K562 (cell line): ENCODE results near the gene SPRR2G. TPM values are rescaled to one million over a fixed set of nuclear protein-coding genes. Genes with fewer than 3 reads are reported as not detected.
A peak's percentile ranks its signal among the peaks of the same experiment; 100 is the strongest.

Source experiments
- ATAC-seq: fragments of 200-7000 bp; cut with Tn5 transposase; 3 replicates; pipeline ENCODE4 v1.9.1; 2020; ENCODE audit warnings: moderate library complexity
- BruUV-seq: library from RNA; stranded (reverse); fragments of 400-500 nt; replicated peaks from 2 replicates; lab custom pipeline; 2021; lab: Mats Ljungman, UMichigan
- CTCF ChIA-PET: fragments of 300-600 bp; formaldehyde crosslinking; extraction: SDS; loops from one replicate; lab custom pipeline; 2021; ENCODE audit warnings: low intra/inter-chr PET ratio; lab: Yijun Ruan, JAX
- POLR2A ChIA-PET: fragments of 300-600, 350-650 bp; sonication (Branson Sonifier 250); formaldehyde crosslinking; extraction: SDS; loops from one replicate; lab custom pipeline; 2021; ENCODE audit warnings: antibody characterized with exemption, inconsistent platforms; lab: Yijun Ruan, JAX
- DNase-seq, 4 experiments: peaks; one replicate each; pipeline versions ENCODE4 v3.0.0 to v3.0.0-alpha.2; 2011 to 2018; ENCODE audit warnings: low spot score in 3 of 4, mixed read lengths in 3 of 4; ENCODE audit errors: extremely low read depth in 1 of 4
- FAIRE-seq: peaks from 2 replicates; lab custom pipeline; 2011; peaks lifted over from hg19 to GRCh38; lab: Jason Lieb, UNC
- H2AFZ ChIP-seq: 2 replicates; pipeline ENCODE4 v1.6.0; 2011; ENCODE audit warnings: low read depth, low read length, control low read depth, inconsistent platforms
- H3K27ac ChIP-seq: fragments of 200-600 bp; 3 replicates; pipeline ENCODE4 v1.8.0; 2011; ENCODE audit warnings: low read depth, mild to moderate bottlenecking, control low read depth, inconsistent platforms, low read length, moderate library complexity, mixed read lengths; ENCODE audit errors: extremely low read depth
- H3K27me3 ChIP-seq, 2 experiments: fragments of 300-600 bp in 1 of 2; 2 replicates in 1 of 2; 3 replicates in 1 of 2; pipeline versions ENCODE4 v1.6.0 to v1.8.0; 2011; ENCODE audit warnings: inconsistent platforms in 2 of 2, low read length in 2 of 2, mild to moderate bottlenecking in 1 of 2, mixed read lengths in 1 of 2, moderate library complexity in 1 of 2; ENCODE audit not compliant: control insufficient read depth in 2 of 2, insufficient read depth in 2 of 2
- H3K36me3 ChIP-seq: fragments of 300-600 bp; 3 replicates; pipeline ENCODE4 v1.8.0; 2011; ENCODE audit warnings: mild to moderate bottlenecking, low read length, inconsistent platforms; ENCODE audit not compliant: control insufficient read depth, insufficient read depth
- H3K4me1 ChIP-seq, 2 experiments: fragments of 200-600 bp in 1 of 2; replicated peaks in 1 of 2; 2 replicates in 1 of 2; 3 replicates in 1 of 2; pipeline versions ENCODE4 v1.5.1 to v1.8.0; 2011; ENCODE audit warnings: inconsistent platforms in 2 of 2, low read length in 2 of 2, mild to moderate bottlenecking in 1 of 2, mixed read lengths in 1 of 2, moderate library complexity in 1 of 2; ENCODE audit not compliant: control insufficient read depth in 2 of 2, insufficient read depth in 2 of 2
- H3K4me2 ChIP-seq: 2 replicates; pipeline ENCODE4 v1.6.1; 2011; ENCODE audit warnings: low read length, control low read depth, inconsistent platforms, mixed read lengths; ENCODE audit not compliant: insufficient read depth
- H3K4me3 ChIP-seq: fragments of 200-600 bp; sonication (generic), shearing (Covaris generic); 2 replicates; pipeline ENCODE4 v1.5.1; 2016; ENCODE audit warnings: control low read depth, inconsistent platforms
- H3K79me2 ChIP-seq: fragments of 200-600 bp; 3 replicates; pipeline ENCODE4 v1.8.0; 2011; ENCODE audit warnings: low read length, inconsistent platforms; ENCODE audit not compliant: control insufficient read depth, insufficient read depth
- H3K9ac ChIP-seq, 2 experiments: 2 replicates each; pipeline versions ENCODE4 v1.6.0 to v1.6.1; 2011; ENCODE audit warnings: low read depth in 2 of 2, low read length in 2 of 2, control low read depth in 1 of 2, inconsistent platforms in 1 of 2, mild to moderate bottlenecking in 1 of 2, mixed read lengths in 1 of 2; ENCODE audit not compliant: insufficient read depth in 1 of 2
- H3K9me1 ChIP-seq: one replicate; pipeline ENCODE4 v1.6.0; 2011; ENCODE audit warnings: inconsistent platforms, mild to moderate bottlenecking, low read length, moderate library complexity; ENCODE audit not compliant: control insufficient read depth, insufficient read depth
- H3K9me3 ChIP-seq: replicated peaks from 2 replicates; pipeline ENCODE4 v1.5.1; 2011; ENCODE audit warnings: low read depth, low read length, inconsistent platforms; ENCODE audit not compliant: control insufficient read depth, insufficient read depth
- H4K20me1 ChIP-seq: replicated peaks from 2 replicates; pipeline ENCODE4 v1.6.1; 2011; ENCODE audit warnings: low read length, inconsistent platforms, mixed read lengths; ENCODE audit not compliant: control insufficient read depth, insufficient read depth
- CREM ChIP-seq: IDR thresholded peaks from 2 replicates; pipeline ENCODE4 v1.6.1; 2014; ENCODE audit warnings: antibody characterized with exemption, low read depth
- CUX1 ChIP-seq: fragments of 200-800 bp; sonication (Bioruptor generic); IDR thresholded peaks from 2 replicates; pipeline ENCODE4 v1.6.1; 2016; ENCODE audit warnings: missing genetic modification characterization, missing compliant biosample characterization
- ETV6 ChIP-seq, 3 experiments: fragments of 150-350 bp in 1 of 3; sonication (generic) in 1 of 3; formaldehyde crosslinking in 1 of 3; IDR thresholded peaks; 2 replicates each; pipeline versions ENCODE4 v1.6.1 to v1.8.0; 2014 to 2022; ENCODE audit warnings: borderline replicate concordance in 2 of 3, low read depth in 2 of 3, antibody characterized with exemption in 1 of 3, low read length in 1 of 3, mild to moderate bottlenecking in 1 of 3, missing genetic modification reagents in 1 of 3
- MCM5 ChIP-seq: fragments of 450-650 bp; IDR thresholded peaks from 2 replicates; pipeline ENCODE4 v1.6.1; 2016; ENCODE audit warnings: low read depth
- RAD21 ChIP-seq, 2 experiments: fragments of 250-450 bp in 1 of 2; fragments of 450-650 bp in 1 of 2; sonication (Bioruptor Pico) in 1 of 2; formaldehyde crosslinking in 1 of 2; IDR thresholded peaks in 1 of 2; conservative IDR thresholded peaks in 1 of 2; 2 replicates each; pipeline versions ENCODE4 v1.4.0 to v1.8.0; 2020 to 2022; ENCODE audit warnings: mild to moderate bottlenecking in 2 of 2, moderate library complexity in 1 of 2
- REST ChIP-seq, 2 experiments: fragments of 450-650 bp; formaldehyde crosslinking in 1 of 2; IDR thresholded peaks; 2 replicates each; pipeline versions ENCODE4 v1.4.0 to v1.6.1; 2014 to 2020; ENCODE audit warnings: mild to moderate bottlenecking in 2 of 2, borderline replicate concordance in 1 of 2, low read depth in 1 of 2
- SPI1 ChIP-seq: IDR thresholded peaks from 2 replicates; pipeline ENCODE4 v1.6.1; 2011; ENCODE audit warnings: low read depth, low read length, control low read depth, borderline replicate concordance
- WGBS: fragments of 100-300 bp; shearing (Covaris generic); methylation state at CpG from one replicate; pipeline ENCODE4 v1.1.6; 2016; ENCODE audit warnings: low coverage, mixed read lengths; ENCODE audit not compliant: insufficient coverage; ENCODE audit errors: missing lambda C conversion rate; 5-methylcytosine and 5-hydroxymethylcytosine counted together
- in situ Hi-C: fragments of 300-500 bp; cut with MboI; formaldehyde crosslinking; loops from 4 replicates; pipeline ENCODE4 v1.15.0; 2018; ENCODE audit warnings: inconsistent platforms, mixed read lengths
- intact Hi-C: fragments of 100-400 bp; cut with micrococcal nuclease; formaldehyde crosslinking; loops from 2 replicates; pipeline ENCODE4 v1.14.2; 2022
- polyA plus RNA-seq, 8 experiments: library from polyadenylated mRNA; depleted of rRNA in 4 of 8; stranded (reverse) in 5 of 8; unstranded in 3 of 8; fragments of >200 nt; fragmentation: Nextera tagmentation in 2 of 8; fragmentation: Illumina TruSeq in 1 of 8; extraction: Ambion mirVana in 2 of 8; extraction: Trizol in 1 of 8; gene quantifications; 2 replicates each; pipeline versions ENCODE4 v1.2.1 to v1.2.3, GENCODE V29; 2011 to 2014; ENCODE audit warnings: inconsistent platforms in 1 of 8, missing spikeins in 1 of 8
- total RNA-seq, 7 experiments: library from RNA; depleted of rRNA in 6 of 7; stranded (reverse); fragments of >200 nt in 6 of 7; fragmentation: Illumina TruSeq in 2 of 7; extraction: Trizol in 2 of 7; gene quantifications; 2 replicates each; pipeline versions ENCODE4 v1.2.1 to v1.2.3, GENCODE V29; 2011 to 2021; ENCODE audit warnings: low replicate concordance in 1 of 7

SPRR2G gene
- total and polyA plus RNA-seq, 9 of the 15 experiments (the other 6 are each of a cell fraction or from before 2014, with no cell fraction given) = not detected

GRCh38 chr1:153180556-153180955 lies 29.9 kb upstream of the SPRR2G start:
- Histone ChIP-seq H4K20me1 (no peaks in the 10 kb centered on the region), H3K9me3 (no peaks in the 10 kb centered on the region), H3K27ac (no peak overlapping the region), H3K4me2 (no peak overlapping the region), H3K4me1 (no peaks in the 10 kb centered on the region), H3K79me2 (no peaks in the 10 kb centered on the region), H3K9ac (no peak overlapping the region), H3K9me1 (no peaks in the 10 kb centered on the region), H3K36me3 (no peaks in the 10 kb centered on the region), H2AFZ (no peak overlapping the region), H3K4me3 (no peak overlapping the region), H3K27me3 (no peaks in the 10 kb centered on the region)
- POLR2A ChIA-PET = no interaction called here
- BruUV-seq = no TSS peak
- DNase-seq = peak in 1 of 4 experiments; percentile 2
- no peak for FAIRE-seq
- no peak for ATAC-seq
- CTCF ChIA-PET = interaction anchor here (1.0 kb wide), 1 partner anchor 12 kb away, joined by 4 read pairs; no protein-coding TSS in a partner anchor
- in situ Hi-C loops (loop anchor here (25.0 kb wide), 1 partner anchor 218 kb away; the partner anchor contains the start of gene SPRR4), intact Hi-C loops (no loop called here)
- 2% methylated on average over 4 of the region's 4 CpGs for WGBS
- no peak for TF ChIP-seq MCM5
- TF ChIP-seq CREM = no peak
- peak; percentile 31; the same call in 1 of the 2 replicates for TF ChIP-seq REST (IDR thresholded peaks at IDR 0.05; ENCODE audit: borderline replicate concordance)
- TF ChIP-seq REST (CRISPR knock-in tag; IDR thresholded peaks at IDR 0.05; ENCODE audit: low read depth) = no peak
- TF ChIP-seq CUX1 (CRISPR knock-in tag) = no peak
- TF ChIP-seq SPI1 = no peak
- no peak for TF ChIP-seq ETV6 (IDR thresholded peaks at IDR 0.05; ENCODE audit: borderline replicate concordance in 1 of 2, low read depth in 2 of 2, low read length in 1 of 2)
- TF ChIP-seq ETV6 (CRISPR knock-in tag; IDR thresholded peaks at IDR 0.05; ENCODE audit: borderline replicate concordance) = no peak
- peak; percentile 29 to 57; a peak in 3 of 4 replicates for TF ChIP-seq RAD21 (CRISPR knock-in tag; conservative IDR thresholded peaks at IDR 0.05 in 1 of 2, IDR thresholded peaks at IDR 0.05 in 1 of 2)
